ENCODE data around the gene ATG101.

Gene ATG101

GRCh38 chr12:52050116-52050757, 19.5 kb upstream of the ATG101 start:
- peak overlapping the region; percentile 69 for H3K4me3 ChIP-seq (ENCODE audit: low read depth, low read length)
- TF ChIP-seq CTCF (IDR thresholded peaks at IDR 0.05; ENCODE audit: low read depth, low read length): no peak

- TF ChIP-seq CTCF (IDR thresholded peaks at IDR 0.05; ENCODE audit: low read depth, low read length): no peak
- H3K4me3 ChIP-seq (ENCODE audit: low read depth, low read length): peak within 1 kb of the TSS; percentile 78
These were observed 18.8 kb upstream of the ATG101 start, which contains the start of gene NR4A1 for GRCh38 chr12:52050758-52051541. TSS of gene NR4A1 (plus strand) at chr12:52051442. CDS start at chr12:52054329, 2,887 bp downstream.

DNA sequence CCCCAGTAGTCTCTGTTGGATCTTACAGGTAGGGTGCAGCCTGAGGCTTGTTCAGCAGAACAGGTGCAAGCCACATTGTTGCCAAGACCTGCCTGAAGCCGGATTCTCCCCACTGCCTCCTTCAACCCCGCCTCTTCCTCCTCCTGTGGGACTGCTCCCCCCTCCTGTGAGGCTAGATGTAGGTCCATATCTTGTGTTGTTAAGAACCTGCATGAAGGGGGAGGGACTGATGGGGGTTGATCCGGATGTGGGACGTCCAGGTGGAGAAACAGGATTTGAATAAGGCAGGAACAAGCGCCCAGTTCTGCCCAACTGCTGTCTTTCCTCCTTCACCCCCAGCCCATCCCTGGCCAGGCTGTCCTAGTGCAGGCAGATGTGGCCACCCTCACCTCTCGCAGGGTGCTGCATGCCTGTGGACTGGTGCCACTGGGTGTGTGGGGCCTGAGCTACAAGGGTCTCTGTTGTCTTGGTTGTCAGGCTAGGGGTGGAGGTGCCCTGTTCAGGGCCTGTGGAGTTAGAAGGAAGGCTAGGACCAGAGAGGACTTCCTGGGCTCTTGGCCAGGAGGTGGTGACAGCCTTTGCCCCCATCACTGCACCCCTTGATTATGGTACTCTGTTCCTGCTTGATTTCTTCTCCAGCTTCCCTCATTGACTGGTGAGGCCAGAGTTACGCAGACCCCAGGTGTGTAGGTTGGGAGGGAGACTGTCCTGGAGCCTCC, 17.2 kb upstream of the ATG101 start:
- TF ChIP-seq CTCF (IDR thresholded peaks at IDR 0.05; ENCODE audit: low read depth, low read length): no peak
- peak overlapping the region; percentile 78 for H3K4me3 ChIP-seq (ENCODE audit: low read depth, low read length)

GRCh38 chr12:52053536-52054209, 16.1 kb upstream of the ATG101 start:
- H3K4me3 ChIP-seq (ENCODE audit: low read depth, low read length): no peak overlapping the region
- no peak for TF ChIP-seq CTCF (IDR thresholded peaks at IDR 0.05; ENCODE audit: low read depth, low read length)

DNA sequence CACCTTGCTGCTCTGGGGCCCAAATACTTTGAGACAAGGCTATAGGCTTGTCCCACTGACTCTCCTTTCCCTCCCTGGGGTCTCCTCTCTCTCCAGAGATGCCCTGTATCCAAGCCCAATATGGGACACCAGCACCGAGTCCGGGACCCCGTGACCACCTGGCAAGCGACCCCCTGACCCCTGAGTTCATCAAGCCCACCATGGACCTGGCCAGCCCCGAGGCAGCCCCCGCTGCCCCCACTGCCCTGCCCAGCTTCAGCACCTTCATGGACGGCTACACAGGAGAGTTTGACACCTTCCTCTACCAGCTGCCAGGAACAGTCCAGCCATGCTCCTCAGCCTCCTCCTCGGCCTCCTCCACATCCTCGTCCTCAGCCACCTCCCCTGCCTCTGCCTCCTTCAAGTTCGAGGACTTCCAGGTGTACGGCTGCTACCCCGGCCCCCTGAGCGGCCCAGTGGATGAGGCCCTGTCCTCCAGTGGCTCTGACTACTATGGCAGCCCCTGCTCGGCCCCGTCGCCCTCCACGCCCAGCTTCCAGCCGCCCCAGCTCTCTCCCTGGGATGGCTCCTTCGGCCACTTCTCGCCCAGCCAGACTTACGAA, 15.4 kb upstream of the ATG101 start:
- no peak for TF ChIP-seq CTCF (IDR thresholded peaks at IDR 0.05; ENCODE audit: low read depth, low read length)
- no peak overlapping the region for H3K4me3 ChIP-seq (ENCODE audit: low read depth, low read length)

DNA sequence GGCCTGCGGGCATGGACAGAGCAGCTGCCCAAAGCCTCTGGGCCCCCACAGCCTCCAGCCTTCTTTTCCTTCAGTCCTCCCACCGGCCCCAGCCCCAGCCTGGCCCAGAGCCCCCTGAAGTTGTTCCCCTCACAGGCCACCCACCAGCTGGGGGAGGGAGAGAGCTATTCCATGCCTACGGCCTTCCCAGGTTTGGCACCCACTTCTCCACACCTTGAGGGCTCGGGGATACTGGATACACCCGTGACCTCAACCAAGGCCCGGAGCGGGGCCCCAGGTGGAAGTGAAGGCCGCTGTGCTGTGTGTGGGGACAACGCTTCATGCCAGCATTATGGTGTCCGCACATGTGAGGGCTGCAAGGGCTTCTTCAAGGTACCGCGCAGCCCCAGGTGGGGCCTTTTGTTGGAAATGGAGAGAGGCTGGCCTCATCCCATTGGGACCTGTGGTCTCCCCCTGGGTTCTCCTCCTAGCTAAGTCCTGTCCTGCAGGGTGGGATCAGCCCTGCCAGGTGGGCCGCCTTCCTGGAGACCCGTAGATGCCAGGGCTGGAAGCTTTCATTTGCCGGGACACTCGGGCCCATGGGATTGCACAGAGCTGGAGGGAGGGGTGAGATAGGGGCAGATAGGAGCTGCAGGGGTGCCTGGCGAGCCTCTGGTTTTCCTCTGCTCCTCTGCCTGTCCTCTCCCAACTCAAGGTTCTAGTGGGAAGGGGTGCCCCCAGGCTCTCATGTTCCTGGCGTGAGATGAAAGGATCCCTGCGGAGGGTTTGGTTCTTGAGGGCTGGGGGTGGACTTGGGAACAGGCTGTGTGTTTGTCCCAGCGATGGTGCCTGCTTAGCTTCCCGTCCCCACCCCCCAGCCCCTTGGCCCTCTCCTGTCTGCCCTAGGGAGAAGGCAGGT, 14.7 kb upstream of the ATG101 start:
- H3K4me3 ChIP-seq (ENCODE audit: low read depth, low read length): no peak overlapping the region
- TF ChIP-seq CTCF (IDR thresholded peaks at IDR 0.05; ENCODE audit: low read depth, low read length): no peak

Data from WI38 (cell line).